RPMI7951 (cell line): ENCODE measurements around the gene MLLT3. TPM values are rescaled to one million over a fixed set of nuclear protein-coding genes. Genes with fewer than 3 reads are reported as not detected.
A peak's percentile ranks its signal among the peaks of the same experiment; 100 is the strongest.
"Not testable (repeated sequence)": the region's sequence is repeated elsewhere in the genome, so short reads cannot be mapped to it uniquely, and the experiment has no call there.

Experiments used
- DNase-seq: peaks from one replicate; pipeline ENCODE4 v3.0.0-alpha.2; 2012; ENCODE audit warnings: low read depth
- total RNA-seq: library from RNA; depleted of rRNA; stranded (reverse); fragments of >200 nt; shearing (Covaris generic); gene quantifications from 2 replicates; pipeline ENCODE4 v1.2.3, GENCODE V29; 2014; rRNA removed

The MLLT3 gene
- total RNA-seq: 16.1 and 18.3 TPM in 2 replicates

DNA sequence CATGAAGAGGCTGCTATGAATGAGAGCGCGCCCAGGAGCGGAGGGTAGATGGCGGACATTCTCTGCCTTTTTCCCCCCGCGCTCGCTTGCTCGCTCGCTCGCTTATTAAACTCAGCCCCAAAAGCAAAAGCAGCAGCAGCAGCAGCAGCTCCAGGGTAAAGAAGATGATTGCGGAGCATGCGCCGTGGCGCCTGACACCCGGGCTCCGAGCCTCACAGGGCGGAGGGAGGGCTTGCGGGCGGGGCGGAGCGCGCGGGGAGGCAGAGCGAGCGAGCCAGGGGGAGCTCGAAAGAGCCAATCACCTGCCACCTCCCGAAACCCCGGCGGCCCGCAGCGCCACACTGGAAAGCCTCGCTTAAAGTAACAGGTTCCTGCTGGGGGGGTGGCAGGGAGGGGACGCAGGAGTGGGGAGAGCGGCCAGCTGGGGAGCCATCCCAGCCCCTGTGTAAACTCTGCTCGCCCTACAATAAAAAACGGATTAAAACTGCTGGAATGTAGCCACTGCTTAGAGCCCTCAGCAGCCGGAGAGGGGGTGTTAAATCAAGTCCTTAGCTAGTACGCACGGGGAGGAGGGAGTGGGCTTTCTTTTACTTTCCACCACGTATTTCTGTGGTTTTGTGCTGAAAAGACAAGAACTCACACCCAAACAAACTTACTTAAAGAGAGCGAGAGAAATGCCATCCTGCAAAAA, at the start of gene MLLT3:
Gene MLLT3, minus strand, starts transcription at position 170 of the 691 bp plus-strand sequence.
- DNase-seq: peak; percentile 91

DNA sequence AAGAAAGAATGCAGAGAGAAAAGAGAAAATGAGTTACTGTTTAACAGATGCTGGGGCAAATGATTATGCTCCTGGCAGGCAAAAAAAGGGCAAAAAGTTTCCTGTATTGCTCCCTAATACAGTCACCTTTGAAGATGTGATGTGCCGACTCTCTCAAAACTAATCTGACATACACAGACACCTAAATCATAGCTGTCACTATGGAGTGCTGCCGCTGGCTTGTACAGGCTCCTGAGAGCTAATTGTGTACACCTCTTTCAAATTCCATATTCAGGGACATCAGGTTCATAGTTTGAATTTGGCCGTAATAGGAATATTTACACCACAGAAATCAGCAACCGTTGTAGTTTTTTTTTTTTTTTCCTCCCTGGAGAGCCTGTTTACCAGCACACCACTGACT, 49.3 kb upstream of the MLLT3 start:
- no peak for DNase-seq

DNA sequence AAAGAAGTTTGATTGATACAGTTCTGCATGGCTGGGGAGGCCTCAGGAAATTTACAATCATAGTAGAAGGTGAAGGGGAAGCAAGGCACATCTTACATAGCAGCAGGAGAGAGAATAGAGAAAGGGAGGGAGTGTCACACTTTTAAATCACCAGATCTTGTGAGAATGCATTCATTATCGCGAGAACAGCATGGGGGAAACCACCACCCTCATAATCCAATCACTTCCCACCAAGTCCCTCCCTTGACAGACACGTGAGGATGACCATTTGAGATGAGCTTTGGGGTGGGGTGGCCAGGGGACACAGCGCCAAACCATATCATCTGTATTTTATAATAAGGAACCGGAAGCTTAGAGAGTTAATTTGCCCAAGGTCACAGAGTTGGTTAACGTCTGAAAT, 48.1 kb upstream of the MLLT3 start:
- DNase-seq: no peak

DNA sequence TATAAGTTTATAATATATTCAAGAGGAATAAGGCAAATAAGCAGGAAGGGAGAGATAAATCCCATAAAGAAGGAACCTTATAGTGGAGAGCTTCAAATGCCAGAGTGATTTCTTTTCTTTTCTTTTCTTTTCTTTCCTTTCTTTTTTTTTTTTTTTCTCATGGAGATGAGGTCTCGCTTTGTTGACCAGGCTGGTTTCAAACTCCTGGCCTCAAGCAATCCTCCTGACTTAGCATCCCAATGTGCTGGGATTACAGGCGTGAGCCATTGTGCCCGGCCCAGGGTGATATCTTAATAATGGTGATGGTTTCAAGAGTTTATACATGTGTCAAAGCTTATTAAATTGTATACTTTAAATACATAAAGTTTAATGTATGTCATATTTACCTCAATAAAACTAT, 42.2 kb upstream of the MLLT3 start:
- no peak for DNase-seq

DNA sequence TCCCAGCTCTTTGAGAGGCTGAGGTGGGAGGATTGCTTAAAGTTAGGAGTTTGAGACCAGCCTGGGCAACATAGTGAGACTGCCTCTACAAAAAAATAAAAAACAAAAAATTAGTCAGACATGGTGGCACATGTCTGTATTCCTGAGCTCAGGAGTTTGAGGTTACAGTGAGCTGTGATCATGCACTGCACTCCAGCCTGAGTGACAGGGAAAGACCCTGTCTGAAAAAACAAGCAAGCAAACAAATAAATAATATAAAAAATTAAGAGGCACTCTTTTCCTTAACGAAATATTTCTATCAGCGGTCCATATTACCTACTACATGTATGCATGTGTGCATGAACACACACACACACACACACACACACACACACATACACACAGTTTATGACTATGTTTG, 40.8 kb upstream of the MLLT3 start:
- DNase-seq: no peak

- DNase-seq: no peak
These were observed 39.9 kb upstream of the MLLT3 start for GRCh38 chr9:20662156-20662555.

- no peak for DNase-seq
These were observed 37.2 kb upstream of the MLLT3 start for GRCh38 chr9:20659474-20659967.

GRCh38 chr9:20658677-20659473, 36.6 kb upstream of the MLLT3 start:
- peak; percentile 28 for DNase-seq

GRCh38 chr9:20658246-20658667, 36.0 kb upstream of the MLLT3 start:
- not testable (repeated sequence) for DNase-seq

DNA sequence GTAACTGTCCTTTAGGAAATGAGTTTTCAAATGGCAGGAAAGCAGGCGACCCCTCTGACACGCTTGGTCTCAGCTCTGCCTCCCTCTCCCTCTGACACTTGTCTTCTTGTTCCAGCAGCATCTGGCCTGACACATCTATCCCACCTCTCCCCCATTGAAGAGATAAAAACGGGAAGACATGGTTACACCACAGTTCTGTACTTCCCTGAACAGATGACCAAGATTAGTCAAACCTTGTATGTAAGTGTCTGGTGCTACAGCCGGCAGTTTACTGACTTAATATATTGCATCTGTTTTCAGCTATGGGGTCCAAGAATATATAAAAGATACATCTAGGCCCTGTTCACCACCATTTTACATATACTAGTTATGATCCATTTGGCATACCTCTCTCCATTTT, 29.6 kb upstream of the MLLT3 start:
- DNase-seq: no peak

DNA sequence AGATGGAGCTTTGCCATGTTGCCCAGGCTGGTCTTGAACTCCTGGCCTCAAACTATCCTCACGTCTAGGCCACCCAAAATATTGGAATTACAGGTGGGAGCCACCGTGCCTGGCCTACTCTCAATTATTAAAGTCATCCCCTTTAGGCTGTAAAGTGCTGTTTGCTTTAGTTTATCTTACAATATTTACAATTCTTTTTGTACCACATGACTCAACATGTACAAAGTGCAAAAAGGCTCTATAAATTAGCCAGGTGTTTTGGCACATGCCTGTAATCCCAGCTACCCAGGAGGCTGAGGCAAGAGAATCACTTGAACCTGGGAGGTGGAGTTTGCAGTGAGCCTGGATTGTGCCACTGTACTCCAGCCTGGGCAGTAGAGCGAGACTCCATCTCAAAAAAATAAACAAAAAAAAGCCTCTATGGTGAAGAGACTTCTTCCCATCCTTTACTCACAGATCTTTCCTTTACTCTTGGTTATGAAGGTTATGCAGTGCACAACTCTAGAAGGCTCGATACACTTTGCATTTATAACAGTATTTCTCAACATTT, 28.5 kb upstream of the MLLT3 start:
- no peak for DNase-seq

DNA sequence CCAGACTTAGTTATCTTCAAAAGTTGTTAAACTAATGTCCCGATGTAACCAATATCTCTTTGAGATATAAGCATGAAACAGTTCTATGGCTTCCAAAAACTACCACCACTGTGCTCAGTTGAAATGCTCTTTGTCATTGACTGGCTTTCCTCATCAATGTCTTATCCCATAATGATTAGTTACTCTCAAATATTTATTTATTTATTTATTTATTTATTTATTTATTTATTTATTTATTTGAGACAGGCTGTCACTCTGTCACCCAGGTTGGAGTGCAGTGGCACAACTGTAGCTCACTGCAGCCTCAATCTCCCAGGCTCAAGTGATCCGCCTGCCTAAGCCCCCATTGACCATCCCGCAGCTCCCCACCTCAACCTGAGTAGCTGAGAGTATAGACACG, 28.0 kb upstream of the MLLT3 start:
- no peak for DNase-seq

- no peak for DNase-seq
These were observed 27.1 kb upstream of the MLLT3 start for GRCh38 chr9:20649381-20649780.

GRCh38 chr9:20646656-20647055, 24.4 kb upstream of the MLLT3 start:
- DNase-seq: peak; percentile 37

DNA sequence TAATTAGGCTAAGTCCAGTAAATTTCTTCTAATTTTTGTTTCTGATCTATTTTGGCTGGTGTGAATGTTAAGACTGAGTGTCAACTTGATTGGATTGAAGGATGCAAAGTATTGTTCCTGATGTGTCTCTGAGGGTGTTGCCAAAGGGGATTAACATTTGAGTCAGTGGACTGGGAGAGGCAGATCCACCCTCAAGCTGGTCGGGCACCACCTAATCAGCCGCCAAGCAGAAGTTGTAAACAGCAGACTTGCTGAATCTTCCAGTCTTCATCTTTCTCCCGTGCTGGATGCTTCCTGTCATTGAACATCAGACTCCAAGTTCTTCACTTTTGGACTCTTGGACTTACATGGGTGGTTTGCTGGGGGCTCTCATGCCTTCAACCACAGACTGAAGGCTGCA, 21.4 kb upstream of the MLLT3 start:
- DNase-seq: no peak

- DNase-seq: no peak
These were observed 19.7 kb upstream of the MLLT3 start for GRCh38 chr9:20642045-20642444.

GRCh38 chr9:20640331-20641187, 18.3 kb upstream of the MLLT3 start:
- peak; percentile 82 for DNase-seq

GRCh38 chr9:20636888-20637440, 14.7 kb upstream of the MLLT3 start:
- peak; percentile 38 for DNase-seq

- no peak for DNase-seq
These were observed 12.6 kb upstream of the MLLT3 start for GRCh38 chr9:20634895-20635294.

DNA sequence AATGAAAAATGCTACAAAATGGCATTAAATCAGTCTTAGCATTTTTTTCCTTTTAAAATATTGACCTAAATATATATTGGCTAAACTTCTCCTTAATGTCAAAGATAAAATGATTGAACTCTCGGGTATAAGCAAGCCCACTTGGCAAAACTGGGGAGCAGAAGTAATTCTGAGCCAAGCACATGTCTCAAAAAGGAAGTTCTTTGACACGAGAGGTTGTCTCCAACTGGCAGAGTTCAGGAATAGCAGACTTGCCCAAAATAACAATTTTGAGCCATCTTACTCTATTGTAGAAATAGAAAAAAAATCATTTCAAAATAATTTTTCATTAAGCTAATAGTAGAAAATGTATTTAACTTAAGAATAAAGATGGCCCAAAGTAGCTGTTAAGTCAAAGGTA, 10.4 kb upstream of the MLLT3 start:
- DNase-seq: no peak

GRCh38 chr9:20630241-20630943, 8.1 kb upstream of the MLLT3 start:
- no peak for DNase-seq
